GM12878 (cell line): ENCODE results near the gene CHN2. TPM values are rescaled to one million over a fixed set of nuclear protein-coding genes. Genes with fewer than 3 reads are reported as not detected.

Source experiments
- CEBPZ ChIP-seq: fragments of 150-350 bp; IDR thresholded peaks from 2 replicates; pipeline ENCODE4 v1.6.1; 2016; ENCODE audit warnings: low read depth, low read length
- ETV6 ChIP-seq, 2 experiments: fragments of 450-650 bp in 1 of 2; IDR thresholded peaks in 1 of 2; conservative IDR thresholded peaks in 1 of 2; 2 replicates each; pipeline ENCODE4 v1.6.1; 2014; ENCODE audit warnings: antibody characterized with exemption in 1 of 2, borderline replicate concordance in 1 of 2, low read depth in 1 of 2, mild to moderate bottlenecking in 1 of 2, moderate library complexity in 1 of 2
- FOXK2 ChIP-seq: fragments of 450-650 bp; IDR thresholded peaks from 2 replicates; pipeline ENCODE4 v1.6.1; 2017; ENCODE audit warnings: mild to moderate bottlenecking, moderate library complexity
- IKZF2 ChIP-seq, 2 experiments: fragments of 450-650 bp; IDR thresholded peaks; 2 replicates each; pipeline ENCODE4 v1.6.1; 2017; ENCODE audit warnings: mild to moderate bottlenecking in 2 of 2, moderate library complexity in 2 of 2
- RBBP5 ChIP-seq: fragments of 200-600 bp; sonication (generic); conservative IDR thresholded peaks from 2 replicates; pipeline ENCODE4 v1.6.1; 2016
- RCOR1 ChIP-seq: conservative IDR thresholded peaks from 2 replicates; pipeline ENCODE4 v1.6.1; 2012; ENCODE audit warnings: low read depth, low read length, improper control_type of control experiment
- TCF3 ChIP-seq: IDR thresholded peaks from 2 replicates; pipeline ENCODE4 v1.6.1; 2012; ENCODE audit warnings: low read depth, mild to moderate bottlenecking, low read length, borderline replicate concordance; ENCODE audit not compliant: insufficient read depth
- ZBTB40 ChIP-seq: fragments of 450-650 bp; IDR thresholded peaks from 2 replicates; pipeline ENCODE4 v1.6.1; 2016; ENCODE audit warnings: mild to moderate bottlenecking, moderate library complexity, borderline replicate concordance
- polyA plus RNA-seq, 11 experiments: library from polyadenylated mRNA; depleted of rRNA in 4 of 11; unstranded in 6 of 11; stranded (reverse) in 5 of 11; fragments of >200 nt; fragmentation: Nextera tagmentation in 4 of 11; fragmentation: Illumina TruSeq in 1 of 11; extraction: Ambion mirVana in 4 of 11; extraction: Trizol in 1 of 11; gene quantifications; 1 replicate in 1 of 11; 2 replicates in 10 of 11; pipeline versions ENCODE4 v1.2.1 to v1.2.3, GENCODE V29; 2011 to 2016; ENCODE audit warnings: inconsistent platforms in 2 of 11, missing spikeins in 2 of 11, low read depth in 1 of 11
- total RNA-seq, 4 experiments: library from RNA; depleted of rRNA in 3 of 4; stranded (reverse); fragments of >200 nt in 3 of 4; fragmentation: Illumina TruSeq in 1 of 4; extraction: Trizol in 1 of 4; gene quantifications; 2 replicates each; pipeline versions ENCODE4 v1.2.1 to v1.2.3, GENCODE V29; 2013 to 2021

Gene CHN2
- total and polyA plus RNA-seq, 10 of the 15 experiments (the other 5 are each of a cell fraction or from before 2014, with no cell fraction given): 0.11 to 3.8 (median 0.37) TPM; not detected in 2

- TF ChIP-seq CEBPZ (no peak), RCOR1 (no peak), IKZF2 (IDR thresholded peaks at IDR 0.05) (no peak), ZBTB40 (no peak), ETV6 (conservative IDR thresholded peaks at IDR 0.05 in 1 of 2, IDR thresholded peaks at IDR 0.05 in 1 of 2; ENCODE audit: borderline replicate concordance in 1 of 2, low read depth in 1 of 2) (no peak), FOXK2 (no peak), RBBP5 (no peak), TCF3 (no peak)
Measured at GRCh38 chr7:29414216-29414615, 219.6 kb downstream of the CHN2 start (continued).
